NOMO-1 treated with DMSO at 0.1 percent for 48 hours (cell line): ENCODE results near the gene NECAB3.
A peak's percentile ranks its signal among the peaks of the same experiment; 100 is the strongest.
"Not testable (repeated sequence)": the region's sequence is repeated elsewhere in the genome, so short reads cannot be mapped to it uniquely, and the experiment has no call there.

Experiments used
- DNase-seq: peaks from one replicate; lab custom pipeline; 2025; ENCODE audit not compliant: unreplicated experiment; lab: John Stamatoyannopoulos, UW

Gene NECAB3

GRCh38 chr20:33698966-33699365 is 24.7 kb upstream of the NECAB3 start:
- DNase-seq: not testable (repeated sequence)

- peak; percentile 66 for DNase-seq
Measured at GRCh38 chr20:33697129-33697528, 22.9 kb upstream of the NECAB3 start.

GRCh38 chr20:33696448-33696847 is 22.2 kb upstream of the NECAB3 start:
- DNase-seq: no peak

- DNase-seq: no peak
Measured at GRCh38 chr20:33694639-33695012, 20.4 kb upstream of the NECAB3 start.

- DNase-seq: no peak
Measured at GRCh38 chr20:33693741-33694638, 19.8 kb upstream of the NECAB3 start.

- no peak for DNase-seq
Measured at GRCh38 chr20:33693289-33693688, 19.1 kb upstream of the NECAB3 start.

- DNase-seq: peak; percentile 71
Measured at GRCh38 chr20:33689973-33690372, 15.7 kb upstream of the NECAB3 start.

- DNase-seq: no peak
Measured at GRCh38 chr20:33689493-33689892, 15.3 kb upstream of the NECAB3 start.

GRCh38 chr20:33688938-33689424 is 14.8 kb upstream of the NECAB3 start:
- DNase-seq: no peak

- no peak for DNase-seq
Measured at GRCh38 chr20:33687993-33688937, 14.0 kb upstream of the NECAB3 start.

- peak; percentile 95 for DNase-seq
Measured at GRCh38 chr20:33687370-33687915, 13.2 kb upstream of the NECAB3 start.

- no peak for DNase-seq
Measured at GRCh38 chr20:33686984-33687366, 12.7 kb upstream of the NECAB3 start.

GRCh38 chr20:33686100-33686983 is 12.1 kb upstream of the NECAB3 start, which contains the start of gene E2F1:
Gene E2F1 (minus strand): TSS chr20:33686385. CDS start chr20:33686264, 121 bp downstream.
- peak; percentile 92 for DNase-seq

- peak; percentile 31 for DNase-seq
Measured at GRCh38 chr20:33685328-33686099, 11.3 kb upstream of the NECAB3 start.

GRCh38 chr20:33684533-33685327 is 10.5 kb upstream of the NECAB3 start:
- no peak for DNase-seq

GRCh38 chr20:33681728-33682353 is 7.6 kb upstream of the NECAB3 start:
- DNase-seq: no peak

GRCh38 chr20:33681288-33681687 is 7.1 kb upstream of the NECAB3 start:
- DNase-seq: no peak

- no peak for DNase-seq
Measured at GRCh38 chr20:33680686-33681085, 6.5 kb upstream of the NECAB3 start.
